Measurements from ENCODE around the gene TMEM234. TPM values are rescaled to one million over a fixed set of nuclear protein-coding genes. Genes with fewer than 3 reads are reported as not detected.

Gene TMEM234
- total and polyA plus RNA-seq, 2 of the 13 experiments (the other 11 are each of a cell fraction or from before 2014, with no cell fraction given) = 6.1 to 9.0 TPM

DNA sequence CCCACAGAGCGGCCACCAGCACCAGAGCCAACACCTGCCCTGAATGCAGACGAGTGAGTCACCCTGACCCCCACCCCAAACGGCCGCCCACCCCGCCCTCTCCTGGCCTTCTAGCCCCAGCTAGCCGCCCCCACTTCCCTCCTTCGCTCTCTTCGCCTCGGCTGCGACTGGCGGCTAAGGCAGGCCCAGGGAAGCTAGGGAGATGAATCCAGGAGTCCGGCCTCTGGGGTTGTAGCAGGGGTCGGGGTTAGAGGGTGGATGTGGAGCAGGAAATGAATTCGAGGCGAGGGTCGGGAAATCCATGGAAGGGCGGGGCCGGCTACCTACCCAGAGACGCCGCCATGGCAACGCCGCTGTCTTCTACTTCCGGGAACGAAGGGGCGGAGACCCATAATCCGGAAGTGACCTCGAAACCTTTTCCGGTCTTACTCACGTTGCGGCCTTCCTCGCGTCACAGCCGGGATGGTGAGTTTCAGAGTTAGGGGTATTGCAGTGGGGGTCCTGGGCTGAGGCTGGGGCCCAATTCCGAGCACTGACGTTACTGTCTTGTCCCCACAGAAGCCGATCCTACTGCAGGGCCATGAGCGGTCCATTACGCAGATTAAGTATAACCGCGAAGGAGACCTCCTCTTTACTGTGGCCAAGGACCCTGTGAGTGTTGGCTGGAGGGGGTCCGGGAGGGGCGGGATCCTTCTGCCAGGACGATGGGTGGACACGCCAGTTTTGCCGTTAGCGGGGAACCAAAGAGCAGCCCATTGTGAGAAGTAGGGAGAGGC, at the start of gene TMEM234, which contains the start of gene EIF3I (continued):
- TF ChIP-seq TOPORS (CRISPR knock-in tag; IDR thresholded peaks at IDR 0.05) (no peak), ATF7 (IDR thresholded peaks at IDR 0.05) (no peak), ATF7 (CRISPR knock-in tag; IDR thresholded peaks at IDR 0.05) (no peak; the same call in 1 of the 2 replicates), FOXJ3 (CRISPR knock-in tag; IDR thresholded peaks at IDR 0.05; ENCODE audit: borderline replicate concordance) (no peak), ATAD3A (CRISPR knock-in tag; IDR thresholded peaks at IDR 0.05) (no peak), MTA1 (CRISPR knock-in tag; IDR thresholded peaks at IDR 0.05; ENCODE audit: borderline replicate concordance) (no peak), ZNF253 (CRISPR knock-in tag; IDR thresholded peaks at IDR 0.05; ENCODE audit: borderline replicate concordance) (no peak), ZNF451 (CRISPR knock-in tag; IDR thresholded peaks at IDR 0.05) (0 out of 2 replicates have a peak, but pooled peaks have one; percentile 26), SMYD3 (CRISPR knock-in tag; IDR thresholded peaks at IDR 0.05) (no peak), HOXA9 (CRISPR knock-in tag; IDR thresholded peaks at IDR 0.05; ENCODE audit: borderline replicate concordance) (no peak), TGIF2 (CRISPR knock-in tag; IDR thresholded peaks at IDR 0.05) (peak; percentile 57; the same call in 1 of the 2 replicates), ZNF256 (CRISPR knock-in tag; conservative IDR thresholded peaks at IDR 0.05) (no peak)
- TF ChIP-seq, protein P1, sequence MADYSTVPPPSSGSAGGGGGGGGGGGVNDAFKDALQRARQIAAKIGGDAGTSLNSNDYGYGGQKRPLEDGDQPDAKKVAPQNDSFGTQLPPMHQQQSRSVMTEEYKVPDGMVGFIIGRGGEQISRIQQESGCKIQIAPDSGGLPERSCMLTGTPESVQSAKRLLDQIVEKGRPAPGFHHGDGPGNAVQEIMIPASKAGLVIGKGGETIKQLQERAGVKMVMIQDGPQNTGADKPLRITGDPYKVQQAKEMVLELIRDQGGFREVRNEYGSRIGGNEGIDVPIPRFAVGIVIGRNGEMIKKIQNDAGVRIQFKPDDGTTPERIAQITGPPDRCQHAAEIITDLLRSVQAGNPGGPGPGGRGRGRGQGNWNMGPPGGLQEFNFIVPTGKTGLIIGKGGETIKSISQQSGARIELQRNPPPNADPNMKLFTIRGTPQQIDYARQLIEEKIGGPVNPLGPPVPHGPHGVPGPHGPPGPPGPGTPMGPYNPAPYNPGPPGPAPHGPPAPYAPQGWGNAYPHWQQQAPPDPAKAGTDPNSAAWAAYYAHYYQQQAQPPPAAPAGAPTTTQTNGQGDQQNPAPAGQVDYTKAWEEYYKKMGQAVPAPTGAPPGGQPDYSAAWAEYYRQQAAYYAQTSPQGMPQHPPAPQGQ (CRISPR knock-in tag; IDR thresholded peaks at IDR 0.05; ENCODE audit: borderline replicate concordance) = no peak
- TF ChIP-seq, protein P2, sequence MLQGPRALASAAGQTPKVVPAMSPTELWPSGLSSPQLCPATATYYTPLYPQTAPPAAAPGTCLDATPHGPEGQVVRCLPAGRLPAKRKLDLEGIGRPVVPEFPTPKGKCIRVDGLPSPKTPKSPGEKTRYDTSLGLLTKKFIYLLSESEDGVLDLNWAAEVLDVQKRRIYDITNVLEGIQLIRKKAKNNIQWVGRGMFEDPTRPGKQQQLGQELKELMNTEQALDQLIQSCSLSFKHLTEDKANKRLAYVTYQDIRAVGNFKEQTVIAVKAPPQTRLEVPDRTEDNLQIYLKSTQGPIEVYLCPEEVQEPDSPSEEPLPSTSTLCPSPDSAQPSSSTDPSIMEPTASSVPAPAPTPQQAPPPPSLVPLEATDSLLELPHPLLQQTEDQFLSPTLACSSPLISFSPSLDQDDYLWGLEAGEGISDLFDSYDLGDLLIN (CRISPR knock-in tag; IDR thresholded peaks at IDR 0.05; ENCODE audit: borderline replicate concordance) = no peak
